Endothelial cell of umbilical vein (primary cell): ENCODE results near the gene ADCY9. TPM values are rescaled to one million over a fixed set of nuclear protein-coding genes. Genes with fewer than 3 reads are reported as not detected.

Experiments used
- BruUV-seq: library from RNA; stranded (reverse); fragments of 400-500 nt; replicated peaks from 2 replicates; lab custom pipeline; 2021; lab: Mats Ljungman, UMichigan
- CTCF ChIA-PET: fragments of 300-600, 350-600 bp; sonication (Branson Sonifier 250); formaldehyde crosslinking; loops from one replicate; lab custom pipeline; 2021; ENCODE audit warnings: antibody characterized with exemption, inconsistent platforms; lab: Charles Lee
- POLR2A ChIA-PET: fragments of 300-600, 350-600 bp; sonication (Branson Sonifier 250); formaldehyde crosslinking; loops from one replicate; lab custom pipeline; 2021; ENCODE audit warnings: antibody characterized with exemption, inconsistent platforms; lab: Charles Lee
- DNase-seq: peaks from one replicate; pipeline ENCODE4 v3.0.0-alpha.2; 2011; ENCODE audit warnings: low read depth, low spot score
- FAIRE-seq: peaks from 2 replicates; lab custom pipeline; 2011; peaks lifted over from hg19 to GRCh38; lab: Jason Lieb, UNC
- H2AFZ ChIP-seq: 2 replicates; pipeline ENCODE4 v1.6.0; 2012; ENCODE audit warnings: low read depth, low read length, control low read depth, inconsistent platforms
- H3K27ac ChIP-seq: 2 replicates; pipeline ENCODE4 v1.5.1; 2011; ENCODE audit warnings: low read depth, mild to moderate bottlenecking, control low read depth, low read length, moderate library complexity; ENCODE audit not compliant: insufficient read depth
- H3K27me3 ChIP-seq, 2 experiments: 2 replicates each; pipeline versions ENCODE4 v1.6.0 to v1.6.1; 2011; ENCODE audit warnings: low read length in 2 of 2, mixed read lengths in 1 of 2; ENCODE audit not compliant: control insufficient read depth in 2 of 2, insufficient read depth in 2 of 2
- H3K36me3 ChIP-seq, 2 experiments: 2 replicates in 1 of 2; 3 replicates in 1 of 2; pipeline ENCODE4 v1.5.1; 2011; ENCODE audit warnings: low read length in 2 of 2, mild to moderate bottlenecking in 1 of 2, moderate library complexity in 1 of 2; ENCODE audit not compliant: control insufficient read depth in 2 of 2, insufficient read depth in 2 of 2; ENCODE audit errors: extremely low read depth in 1 of 2
- H3K4me1 ChIP-seq: 3 replicates; pipeline ENCODE4 v1.5.1; 2011; ENCODE audit warnings: mild to moderate bottlenecking, low read length; ENCODE audit not compliant: control insufficient read depth, insufficient read depth; ENCODE audit errors: extremely low read depth
- H3K4me2 ChIP-seq: 2 replicates; pipeline ENCODE4 v1.6.1; 2011; ENCODE audit warnings: low read length, control low read depth, mixed read lengths; ENCODE audit not compliant: insufficient read depth
- H3K4me3 ChIP-seq, 3 experiments: fragments of 200-600 bp in 1 of 3; sonication (generic), shearing (Covaris generic) in 1 of 3; replicated peaks in 1 of 3; 2 replicates each; pipeline ENCODE4 v1.5.1; 2011 to 2016; ENCODE audit warnings: control low read depth in 3 of 3, low read length in 3 of 3, mild to moderate bottlenecking in 2 of 3, inconsistent platforms in 1 of 3, low read depth in 1 of 3, moderate library complexity in 1 of 3; ENCODE audit not compliant: insufficient read depth in 1 of 3
- H3K79me2 ChIP-seq: 2 replicates; pipeline ENCODE4 v1.6.0; 2012; ENCODE audit warnings: low read length, inconsistent platforms; ENCODE audit not compliant: control insufficient read depth, insufficient read depth
- H3K9ac ChIP-seq: replicated peaks from 2 replicates; pipeline ENCODE3; 2011; ENCODE audit warnings: low read length, control low read depth; ENCODE audit not compliant: insufficient read depth; ENCODE audit errors: extremely low read depth
- H3K9me1 ChIP-seq: replicated peaks from 3 replicates; pipeline ENCODE4 v1.6.0; 2011; ENCODE audit warnings: mild to moderate bottlenecking, low read length; ENCODE audit not compliant: control insufficient read depth, insufficient read depth; ENCODE audit errors: extremely low read depth
- H3K9me3 ChIP-seq: replicated peaks from 2 replicates; pipeline ENCODE4 v1.5.1; 2012; ENCODE audit warnings: low read length, inconsistent platforms; ENCODE audit not compliant: control insufficient read depth, insufficient read depth
- H4K20me1 ChIP-seq: replicated peaks from 2 replicates; pipeline ENCODE3; 2011; ENCODE audit warnings: mild to moderate bottlenecking, low read length; ENCODE audit not compliant: control insufficient read depth, insufficient read depth; ENCODE audit errors: extremely low read depth
- CTCF ChIP-seq, 2 donors: IDR thresholded peaks; 1 replicate in 1 of 2; 2 replicates in 1 of 2; pipeline ENCODE4 v1.5.1; 2011; ENCODE audit warnings: low read length in 2 of 2, mild to moderate bottlenecking in 2 of 2, moderate library complexity in 2 of 2, control low read depth in 1 of 2, inconsistent platforms in 1 of 2, low read depth in 1 of 2; ENCODE audit not compliant: insufficient read depth in 1 of 2; ENCODE audit errors: extremely low read depth in 1 of 2
- FOS ChIP-seq: IDR thresholded peaks from 2 replicates; pipeline ENCODE4 v1.6.1; 2011; ENCODE audit warnings: mild to moderate bottlenecking, low read length, moderate library complexity, borderline replicate concordance; ENCODE audit not compliant: insufficient read depth
- JUN ChIP-seq: IDR thresholded peaks from 2 replicates; pipeline ENCODE4 v1.6.1; 2011; ENCODE audit warnings: borderline replicate concordance, low read depth; ENCODE audit not compliant: insufficient read length, insufficient read depth
- MAX ChIP-seq: IDR thresholded peaks from 2 replicates; pipeline ENCODE4 v1.6.1; 2011; ENCODE audit not compliant: insufficient read depth, insufficient read length
- MYC ChIP-seq: IDR thresholded peaks from one replicate; pipeline ENCODE4 v1.6.1; 2011; ENCODE audit warnings: mild to moderate bottlenecking, low read depth, low read length
- POLR2A ChIP-seq: IDR thresholded peaks from 2 replicates; pipeline ENCODE4 v1.6.1; 2012; ENCODE audit warnings: low read depth, mild to moderate bottlenecking, control low read depth, low read length
- dilution Hi-C: fragments of 300-500 bp; cut with MboI; formaldehyde crosslinking; loops from one replicate; pipeline ENCODE4 v1.15.0; 2019; ENCODE audit warnings: low sequenced_read_pairs; ENCODE audit not compliant: extremely low pct_ligation_motif_present
- intact Hi-C: fragments of 100-400 bp; cut with micrococcal nuclease; formaldehyde crosslinking; loops from one replicate; pipeline ENCODE4 v1.10.0; 2022
- polyA plus RNA-seq, 4 experiments: library from polyadenylated mRNA; depleted of rRNA in 3 of 4; stranded (reverse) in 3 of 4; unstranded in 1 of 4; fragments of >200 nt; gene quantifications; 2 replicates each; pipeline versions ENCODE4 v1.2.1 to v1.2.3, GENCODE V29; 2011 to 2012; ENCODE audit warnings: missing spikeins in 1 of 4
- total RNA-seq: library from RNA; stranded (reverse); gene quantifications from 2 replicates; pipeline ENCODE4 v1.2.3, GENCODE V29; 2021

Gene ADCY9
- total and polyA plus RNA-seq, 2 donors (not counting 3 experiments of a cell fraction or from before 2014, with no cell fraction given) = 6.8 to 14.0 TPM

GRCh38 chr16:3924763-3925162 lies 191.5 kb downstream of the ADCY9 start:
- Histone ChIP-seq H3K9me1 (no peaks in the 10 kb centered on the region), H3K27ac (no peak overlapping the region), H3K4me1 (no peaks in the 10 kb centered on the region), H3K4me3 (no peak overlapping the region), H3K9me3 (no peaks in the 10 kb centered on the region), H3K9ac (no peak overlapping the region), H3K27me3 (peaks cover 0 to 3% of the 10 kb centered on the region in 2 experiments), H4K20me1 (no peaks in the 10 kb centered on the region), H3K79me2 (no peaks in the 10 kb centered on the region), H2AFZ (no peak overlapping the region), H3K4me2 (no peak overlapping the region), H3K36me3 (no peaks in the 10 kb centered on the region)
- DNase-seq = no peak
- CTCF ChIA-PET = interaction anchor here (1.6 to 2.0 kb wide), 2 partner anchors 13 to 15 kb away, joined by 3 to 6 read pairs; no protein-coding TSS in a partner anchor
- no TSS peak for BruUV-seq
- dilution Hi-C loops = no loop called here
- POLR2A ChIA-PET = interaction anchor here (0.7 kb wide), 1 partner anchor 9 kb away, joined by 3 read pairs; no protein-coding TSS in a partner anchor
- no peak for FAIRE-seq
- intact Hi-C loops = no loop called here
- TF ChIP-seq CTCF (IDR thresholded peaks at IDR 0.05; ENCODE audit: extremely low read depth in 1 of 2, insufficient read depth in 1 of 2, low read depth in 1 of 2, low read length in 2 of 2) = no peak
- TF ChIP-seq POLR2A = no peak
- TF ChIP-seq MYC = no peak
- no peak for TF ChIP-seq JUN

GRCh38 chr16:3922241-3922640 lies 194.0 kb downstream of the ADCY9 start:
- ChIA-PET CTCF (no interaction called here), POLR2A (no interaction called here)
- Histone ChIP-seq H3K9ac (no peak overlapping the region), H3K4me1 (no peaks in the 10 kb centered on the region), H3K27ac (no peak overlapping the region), H3K4me3 (no peak overlapping the region), H3K27me3 (peaks cover 0 to 3% of the 10 kb centered on the region in 2 experiments), H4K20me1 (no peaks in the 10 kb centered on the region), H3K9me1 (no peaks in the 10 kb centered on the region), H3K4me2 (no peak overlapping the region), H3K79me2 (no peaks in the 10 kb centered on the region), H3K9me3 (no peaks in the 10 kb centered on the region), H2AFZ (no peak overlapping the region), H3K36me3 (no peaks in the 10 kb centered on the region)
- DNase-seq (no peak), FAIRE-seq (no peak)
- BruUV-seq = no TSS peak
- TF ChIP-seq JUN (no peak), MAX (no peak), CTCF (IDR thresholded peaks at IDR 0.05; ENCODE audit: extremely low read depth in 1 of 2, insufficient read depth in 1 of 2, low read depth in 1 of 2, low read length in 2 of 2) (no peak), FOS (no peak)
- intact Hi-C loops = no loop called here
- dilution Hi-C loops = no loop called here
